PC-9 (cell line): Measurements from ENCODE around the gene AKAP6. TPM values are rescaled to one million over a fixed set of nuclear protein-coding genes. Genes with fewer than 3 reads are reported as not detected.

Experiments
- BruUV-seq: library from RNA; stranded (reverse); fragments of 400-500 nt; replicated peaks from 2 replicates; lab custom pipeline; 2021; lab: Mats Ljungman, UMichigan
- CTCF ChIA-PET: fragments of 300-600 bp; sonication (Branson Sonifier 250); formaldehyde crosslinking; loops from one replicate; lab custom pipeline; 2022; ENCODE audit warnings: antibody characterized with exemption; lab: Charles Lee
- POLR2A ChIA-PET: fragments of 300-600 bp; sonication (Branson Sonifier 250); formaldehyde crosslinking; loops from one replicate; lab custom pipeline; 2022; ENCODE audit warnings: antibody characterized with exemption; ENCODE audit not compliant: unreplicated experiment; lab: Charles Lee
- DNase-seq, 2 experiments: peaks; one replicate each; pipeline versions ENCODE4 v3.0.0 to v3.0.0-alpha.2; 2015 to 2022; ENCODE audit warnings: mixed read lengths in 1 of 2
- H2AFZ ChIP-seq: fragments of 200-600 bp; sonication (generic); 2 replicates; pipeline ENCODE4 v1.8.1; 2017; ENCODE audit warnings: antibody characterized with exemption
- H3F3A ChIP-seq: fragments of 200-600 bp; sonication (generic); 2 replicates; pipeline ENCODE4 v1.8.1; 2017; ENCODE audit warnings: antibody characterized with exemption, mild to moderate bottlenecking, low read depth; ENCODE audit not compliant: insufficient read depth
- H3K27ac ChIP-seq: fragments of 200-600 bp; sonication (generic); 2 replicates; pipeline ENCODE4 v1.6.1; 2016; ENCODE audit warnings: mixed run types
- H3K27me3 ChIP-seq: fragments of 200-600 bp; sonication (generic); 2 replicates; pipeline ENCODE4 v1.6.1; 2016; ENCODE audit warnings: low read depth, mixed run types; ENCODE audit not compliant: insufficient read depth
- H3K36me3 ChIP-seq: fragments of 200-600 bp; sonication (generic); 2 replicates; pipeline ENCODE4 v1.6.1; 2016; ENCODE audit warnings: low read depth, mixed run types
- H3K4me1 ChIP-seq: fragments of 200-600 bp; sonication (generic); replicated peaks from 2 replicates; pipeline ENCODE4 v1.6.1; 2016; ENCODE audit warnings: mixed run types; ENCODE audit not compliant: insufficient read depth
- H3K4me2 ChIP-seq: fragments of 200-600 bp; sonication (generic); 2 replicates; pipeline ENCODE4 v1.6.1; 2017; ENCODE audit warnings: mixed run types
- H3K4me3 ChIP-seq: fragments of 200-600 bp; sonication (generic); 2 replicates; pipeline ENCODE4 v1.6.1; 2016; ENCODE audit warnings: mixed run types
- H3K79me2 ChIP-seq: fragments of 200-600 bp; sonication (generic); 2 replicates; pipeline ENCODE4 v1.6.1; 2017; ENCODE audit warnings: low read depth, mixed run types
- H3K9me2 ChIP-seq: fragments of 200-600 bp; sonication (generic); 2 replicates; pipeline ENCODE4 v1.8.1; 2017; ENCODE audit warnings: mild to moderate bottlenecking; ENCODE audit not compliant: insufficient read depth
- H3K9me3 ChIP-seq: fragments of 200-600 bp; sonication (generic); 2 replicates; pipeline ENCODE4 v1.8.1; 2016; ENCODE audit warnings: low read depth; ENCODE audit not compliant: insufficient read depth
- H4K20me1 ChIP-seq: fragments of 200-600 bp; sonication (generic); 2 replicates; pipeline ENCODE4 v1.8.1; 2017; ENCODE audit not compliant: insufficient read depth
- EZH2 ChIP-seq: fragments of 200-600 bp; sonication (generic); IDR thresholded peaks from 2 replicates; pipeline ENCODE4 v1.8.0; 2017; ENCODE audit warnings: antibody characterized with exemption, low read depth
- intact Hi-C: fragments of 100-400 bp; cut with micrococcal nuclease; formaldehyde crosslinking; loops from one replicate; pipeline ENCODE4 v1.10.0; 2022; ENCODE audit not compliant: unreplicated experiment
- total RNA-seq: library from RNA; stranded (reverse); gene quantifications from 2 replicates; pipeline ENCODE4 v1.2.3, GENCODE V29; 2021
- TF ChIP-seq, protein P1 (sequence below): fragments of 200-600 bp; sonication (generic); conservative IDR thresholded peaks from 2 replicates; pipeline ENCODE4 v1.6.1; 2017; ENCODE audit warnings: mixed run types, antibody characterized with exemption, mild to moderate bottlenecking, moderate library complexity

AKAP6 gene
- total RNA-seq, 1 experiment from 2014 or later: 2.8 TPM

DNA sequence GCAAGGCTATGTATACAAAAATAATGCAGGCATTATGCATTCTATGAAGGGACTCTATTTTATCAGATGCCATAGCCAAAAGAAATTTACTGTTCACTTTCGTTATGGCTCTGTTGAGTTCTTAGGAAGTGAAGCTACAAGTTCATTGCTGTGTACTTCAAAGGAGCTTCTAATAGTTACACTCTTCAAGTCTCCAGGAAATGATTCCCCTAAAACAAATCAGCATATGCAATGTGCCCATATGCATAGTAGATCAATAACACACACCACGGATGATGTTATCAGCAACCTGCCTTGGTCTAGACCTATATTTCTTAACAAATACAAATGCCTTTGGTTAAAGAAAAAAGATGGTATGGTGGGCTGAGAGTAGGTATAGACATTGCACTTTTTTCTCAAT, 83.4 kb downstream of the AKAP6 start:
- H3K4me2 ChIP-seq: no peak overlapping the region
- no peaks in the 10 kb centered on the region for H3K27me3 ChIP-seq
- no peaks in the 10 kb centered on the region for H3K9me2 ChIP-seq
- H2AFZ ChIP-seq: no peak overlapping the region
- H3K4me3 ChIP-seq: no peak overlapping the region
- intact Hi-C loops: no loop called here
- peaks cover 3% of the 10 kb centered on the region for H3F3A ChIP-seq
- no peaks in the 10 kb centered on the region for H4K20me1 ChIP-seq
- no peaks in the 10 kb centered on the region for H3K36me3 ChIP-seq
- TF ChIP-seq, protein P1, sequence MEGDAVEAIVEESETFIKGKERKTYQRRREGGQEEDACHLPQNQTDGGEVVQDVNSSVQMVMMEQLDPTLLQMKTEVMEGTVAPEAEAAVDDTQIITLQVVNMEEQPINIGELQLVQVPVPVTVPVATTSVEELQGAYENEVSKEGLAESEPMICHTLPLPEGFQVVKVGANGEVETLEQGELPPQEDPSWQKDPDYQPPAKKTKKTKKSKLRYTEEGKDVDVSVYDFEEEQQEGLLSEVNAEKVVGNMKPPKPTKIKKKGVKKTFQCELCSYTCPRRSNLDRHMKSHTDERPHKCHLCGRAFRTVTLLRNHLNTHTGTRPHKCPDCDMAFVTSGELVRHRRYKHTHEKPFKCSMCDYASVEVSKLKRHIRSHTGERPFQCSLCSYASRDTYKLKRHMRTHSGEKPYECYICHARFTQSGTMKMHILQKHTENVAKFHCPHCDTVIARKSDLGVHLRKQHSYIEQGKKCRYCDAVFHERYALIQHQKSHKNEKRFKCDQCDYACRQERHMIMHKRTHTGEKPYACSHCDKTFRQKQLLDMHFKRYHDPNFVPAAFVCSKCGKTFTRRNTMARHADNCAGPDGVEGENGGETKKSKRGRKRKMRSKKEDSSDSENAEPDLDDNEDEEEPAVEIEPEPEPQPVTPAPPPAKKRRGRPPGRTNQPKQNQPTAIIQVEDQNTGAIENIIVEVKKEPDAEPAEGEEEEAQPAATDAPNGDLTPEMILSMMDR: no peak
- TF ChIP-seq EZH2: no peak
- no peak for DNase-seq
- ChIA-PET CTCF (no interaction called here), POLR2A (no interaction called here)
- H3K9me3 ChIP-seq: no peaks in the 10 kb centered on the region
- H3K4me1 ChIP-seq: peaks cover 16% of the 10 kb centered on the region
- H3K27ac ChIP-seq: no peak overlapping the region
- H3K79me2 ChIP-seq: no peaks in the 10 kb centered on the region
- no TSS peak for BruUV-seq

DNA sequence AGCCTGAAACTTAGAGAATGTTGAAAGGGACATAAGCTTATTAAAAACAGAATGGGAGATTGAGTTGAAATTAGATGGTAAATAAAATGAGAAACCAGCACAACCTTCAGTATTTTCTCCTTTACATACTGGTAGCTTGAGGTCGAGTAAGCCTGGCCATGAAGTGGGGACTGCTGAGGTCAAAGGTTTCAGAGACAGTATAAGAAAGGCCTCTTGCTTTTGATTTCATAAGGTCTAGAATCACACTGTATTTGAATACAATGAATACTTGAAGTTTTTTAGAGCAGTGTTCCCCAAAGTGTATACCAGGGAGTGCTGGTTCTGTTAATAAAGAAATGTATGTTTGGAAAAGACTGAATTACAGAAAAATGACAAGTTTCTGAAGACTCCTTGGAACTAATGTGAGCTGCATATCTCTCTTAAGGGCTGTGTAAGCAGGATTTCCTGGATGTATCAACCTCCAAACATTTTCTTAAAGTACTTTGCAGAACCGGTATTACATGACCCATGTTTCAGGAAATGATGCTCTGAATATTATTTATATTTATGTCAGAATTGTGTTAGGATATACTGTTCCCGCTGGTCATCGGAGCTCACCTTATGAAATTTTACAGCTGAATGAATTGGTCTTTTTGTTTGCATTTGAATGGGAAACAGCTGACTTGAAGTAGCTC, 85.0 kb downstream of the AKAP6 start:
- no peaks in the 10 kb centered on the region for H3K9me2 ChIP-seq
- peaks cover 28% of the 10 kb centered on the region for H3K4me1 ChIP-seq
- H4K20me1 ChIP-seq: no peaks in the 10 kb centered on the region
- no peaks in the 10 kb centered on the region for H3K9me3 ChIP-seq
- CTCF ChIA-PET: no interaction called here
- H3F3A ChIP-seq: peaks cover 12% of the 10 kb centered on the region
- H3K36me3 ChIP-seq: no peaks in the 10 kb centered on the region
- TF ChIP-seq, protein P1: no peak
- TF ChIP-seq EZH2: no peak
- peak in 1 of 2 experiments; percentile 34 for DNase-seq
- no peak overlapping the region for H2AFZ ChIP-seq
- H3K27me3 ChIP-seq: no peaks in the 10 kb centered on the region
- H3K4me3 ChIP-seq: no peak overlapping the region
- H3K4me2 ChIP-seq: 0 out of 2 replicates have a peak overlapping the region, but pooled peaks have one; percentile 4
- BruUV-seq: no TSS peak
- no peaks in the 10 kb centered on the region for H3K79me2 ChIP-seq
- intact Hi-C loops: no loop called here
- no peak overlapping the region for H3K27ac ChIP-seq
- POLR2A ChIA-PET: interaction anchor here (0.5 kb wide), 1 partner anchor 1572 kb away, joined by 3 read pairs; no protein-coding TSS in a partner anchor

DNA sequence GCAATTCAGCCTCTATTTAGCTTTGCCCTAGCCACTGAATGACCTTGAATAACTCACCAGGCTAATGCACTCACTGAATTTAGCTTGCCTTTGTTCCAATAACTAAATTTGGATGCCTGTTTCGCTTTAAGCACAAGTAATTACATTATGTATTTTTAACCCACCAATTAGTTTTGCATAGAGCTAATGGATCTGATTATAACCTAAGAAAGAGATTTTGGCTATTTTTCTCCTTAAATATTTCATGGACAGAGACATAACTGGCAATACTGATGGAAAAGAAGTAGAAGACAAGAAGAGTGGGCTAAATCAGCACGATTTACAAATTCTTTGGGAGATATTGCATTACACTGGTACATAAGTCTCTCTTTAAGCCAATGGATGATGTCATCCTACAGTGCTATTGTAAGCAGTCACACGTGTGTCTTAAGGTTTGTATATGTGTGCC, 85.7 kb downstream of the AKAP6 start:
- Histone ChIP-seq H3K4me2 (no peak overlapping the region), H3K4me1 (peaks cover 28% of the 10 kb centered on the region), H3K36me3 (no peaks in the 10 kb centered on the region), H3K9me3 (no peaks in the 10 kb centered on the region), H4K20me1 (no peaks in the 10 kb centered on the region), H3F3A (peaks cover 12% of the 10 kb centered on the region), H2AFZ (no peak overlapping the region), H3K27me3 (no peaks in the 10 kb centered on the region), H3K27ac (no peak overlapping the region), H3K79me2 (no peaks in the 10 kb centered on the region), H3K9me2 (no peaks in the 10 kb centered on the region), H3K4me3 (no peak overlapping the region)
- ChIA-PET CTCF (no interaction called here), POLR2A (no interaction called here)
- TF ChIP-seq, protein P1: no peak
- no peak for TF ChIP-seq EZH2
- intact Hi-C loops: no loop called here
- no TSS peak for BruUV-seq
- DNase-seq: no peak
